ENCODE data around the gene MYCT1. TPM values are rescaled to one million over a fixed set of nuclear protein-coding genes. Genes with fewer than 3 reads are reported as not detected.

MYCT1 gene
- total and polyA plus RNA-seq, 2 donors (not counting 1 experiment from before 2014, with no cell fraction given) = not detected

DNA sequence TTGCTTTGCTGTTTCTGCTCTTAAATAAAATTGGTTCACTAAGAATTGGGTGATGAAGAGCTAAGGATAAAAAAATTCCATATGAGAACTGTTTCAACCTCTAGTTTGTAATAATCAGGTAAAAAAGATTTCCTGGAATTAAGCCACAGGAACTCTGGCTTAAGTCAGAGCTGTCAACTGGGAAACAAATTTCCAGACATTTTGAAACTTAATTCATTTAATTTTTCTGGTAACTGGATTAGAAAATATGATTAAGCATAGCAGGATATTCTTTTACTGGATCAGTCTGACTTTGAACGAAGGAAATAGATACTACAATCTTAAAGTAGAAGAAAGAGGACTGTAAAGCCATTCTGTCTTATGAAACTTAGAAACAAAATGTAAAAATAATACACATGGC lies 51.6 kb downstream of the MYCT1 start:
- CTCF ChIA-PET = no interaction called here
- intact Hi-C loops (cut with micrococcal nuclease) = no loop called here
- no CpG with 5 or more reads among the region's 1 CpG for WGBS (ENCODE audit: insufficient coverage)

DNA sequence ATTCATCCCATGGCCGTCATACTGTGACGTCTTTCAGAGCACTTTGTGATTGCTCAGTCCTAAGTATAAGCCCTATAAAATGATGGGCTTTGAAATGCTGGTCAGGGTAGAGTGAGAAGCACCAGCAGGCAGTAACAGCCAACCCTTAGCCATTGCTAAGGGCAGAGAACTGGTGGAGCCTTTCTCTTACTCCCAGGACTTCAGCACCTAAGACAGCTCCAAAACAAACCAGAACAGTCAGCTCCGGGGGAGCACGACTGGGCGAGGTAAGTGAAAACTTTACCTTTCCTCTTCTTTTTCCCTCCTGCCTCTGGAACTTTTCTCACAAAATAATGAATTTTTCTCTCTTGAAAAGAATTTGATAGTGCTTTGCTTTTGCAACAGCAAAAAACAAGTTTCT lies 53.0 kb downstream of the MYCT1 start, which contains the start of gene VIP:
Gene VIP, plus strand, starts transcription at position 104 of the 400 bp plus-strand sequence. CDS start 1,381 bp downstream, outside the sequence.
- H3K4me2 ChIP-seq (replicated peaks; ENCODE audit: low read depth, low read length, poor library complexity, severe bottlenecking) = no peak within 1 kb of the TSS
- intact Hi-C loops (cut with micrococcal nuclease) = no loop called here
- no peak within 1 kb of the TSS for H3K27ac ChIP-seq (ENCODE audit: low read length in 2 of 2)
- Mint-ChIP-seq H3K27me3 (no peaks in the 10 kb centered on the region), H3K4me1 (no peaks in the 10 kb centered on the region), H3K9me3 (ENCODE audit: insufficient read depth) (no peaks in the 10 kb centered on the region), H3K4me3 (no peak within 1 kb of the TSS), H3K27ac (no peak within 1 kb of the TSS)
- no peaks in the 10 kb centered on the region for H3K9me3 ChIP-seq (ENCODE audit: control extremely low read depth in 1 of 3, control insufficient read depth in 2 of 3, insufficient read depth in 1 of 3, low read length in 2 of 3)
- no peaks in the 10 kb centered on the region for H4K20me1 ChIP-seq (ENCODE audit: control insufficient read depth, insufficient read depth, low read length, poor library complexity, severe bottlenecking)
- CTCF ChIA-PET = no interaction called here
- WGBS (ENCODE audit: insufficient coverage) = 0% methylated on average over 1 of the region's 5 CpGs
- no peak within 1 kb of the TSS for H3K4me3 ChIP-seq (ENCODE audit: control extremely low read depth in 1 of 5, extremely low read depth in 1 of 5, insufficient read depth in 1 of 5, low read depth in 2 of 5, low read length in 4 of 5)
- no peaks in the 10 kb centered on the region for H3K4me1 ChIP-seq (ENCODE audit: control insufficient read depth in 2 of 2, insufficient read depth in 2 of 2, low read length in 2 of 2)
- POLR2A ChIA-PET = no interaction called here
- H3K36me3 ChIP-seq (replicated peaks in 1 of 2; ENCODE audit: control extremely low read depth in 1 of 2, control insufficient read depth in 1 of 2, extremely low read depth in 1 of 2, insufficient read depth in 2 of 2, low read length in 1 of 2) = no peaks in the 10 kb centered on the region
- H3K9ac ChIP-seq (ENCODE audit: low read length) = no peak within 1 kb of the TSS
- TF ChIP-seq EZH2 (IDR thresholded peaks at IDR 0.05; ENCODE audit: borderline replicate concordance, insufficient read depth, low read depth, low read length, poor library complexity, severe bottlenecking) (no peak), CTCF (IDR thresholded peaks at IDR 0.05) (no peak)
- H3K27me3 ChIP-seq (replicated peaks in 1 of 4; ENCODE audit: control extremely low read depth in 1 of 4, control insufficient read depth in 3 of 4, insufficient read depth in 4 of 4, low read length in 3 of 4) = no peaks in the 10 kb centered on the region
- H3K79me2 ChIP-seq (ENCODE audit: control insufficient read depth, insufficient read depth, low read length) = no peaks in the 10 kb centered on the region
- ATAC-seq (ENCODE audit: low read depth) = no peak
- no peak within 1 kb of the TSS for H2AFZ ChIP-seq (ENCODE audit: insufficient read depth, low read depth, low read length, poor library complexity, severe bottlenecking)
- no peak for DNase-seq

More for the DNA sequence above, 51.6 kb downstream of the MYCT1 start:
- Histone ChIP-seq H3K36me3 (replicated peaks in 1 of 2; ENCODE audit: control extremely low read depth in 1 of 2, control insufficient read depth in 1 of 2, extremely low read depth in 1 of 2, insufficient read depth in 2 of 2, low read length in 1 of 2) (no peaks in the 10 kb centered on the region), H3K9me3 (ENCODE audit: control extremely low read depth in 1 of 3, control insufficient read depth in 2 of 3, insufficient read depth in 1 of 3, low read length in 2 of 3) (no peaks in the 10 kb centered on the region), H3K79me2 (ENCODE audit: control insufficient read depth, insufficient read depth, low read length) (no peaks in the 10 kb centered on the region), H3K4me1 (ENCODE audit: control insufficient read depth in 2 of 2, insufficient read depth in 2 of 2, low read length in 2 of 2) (no peaks in the 10 kb centered on the region), H2AFZ (ENCODE audit: insufficient read depth, low read depth, low read length, poor library complexity, severe bottlenecking) (no peak overlapping the region), H3K4me2 (replicated peaks; ENCODE audit: low read depth, low read length, poor library complexity, severe bottlenecking) (no peak overlapping the region), H3K9ac (ENCODE audit: low read length) (no peak overlapping the region), H4K20me1 (ENCODE audit: control insufficient read depth, insufficient read depth, low read length, poor library complexity, severe bottlenecking) (no peaks in the 10 kb centered on the region), H3K27me3 (replicated peaks in 1 of 4; ENCODE audit: control extremely low read depth in 1 of 4, control insufficient read depth in 3 of 4, insufficient read depth in 4 of 4, low read length in 3 of 4) (no peaks in the 10 kb centered on the region), H3K4me3 (ENCODE audit: control extremely low read depth in 1 of 5, extremely low read depth in 1 of 5, insufficient read depth in 1 of 5, low read depth in 2 of 5, low read length in 4 of 5) (no peak overlapping the region), H3K27ac (ENCODE audit: low read length in 2 of 2) (no peak overlapping the region)
- H3K9me3 Mint-ChIP-seq (ENCODE audit: insufficient read depth) = no peaks in the 10 kb centered on the region
- H3K4me3 Mint-ChIP-seq = no peak overlapping the region
- no peaks in the 10 kb centered on the region for H3K27me3 Mint-ChIP-seq
- POLR2A ChIA-PET = no interaction called here
- H3K4me1 Mint-ChIP-seq = no peaks in the 10 kb centered on the region
- no peak overlapping the region for H3K27ac Mint-ChIP-seq
- TF ChIP-seq CTCF (IDR thresholded peaks at IDR 0.05) (no peak), EZH2 (IDR thresholded peaks at IDR 0.05; ENCODE audit: borderline replicate concordance, insufficient read depth, low read depth, low read length, poor library complexity, severe bottlenecking) (no peak)
- DNase-seq (no peak), ATAC-seq (ENCODE audit: low read depth) (no peak)
